Bronchial epithelial cell (primary cell): ENCODE measurements around the gene MCRIP1. TPM values are rescaled to one million over a fixed set of nuclear protein-coding genes. Genes with fewer than 3 reads are reported as not detected.

ENCODE experiments used
- DNase-seq: peaks from one replicate; pipeline ENCODE4 v3.0.0-alpha.2; 2010; ENCODE audit warnings: low read depth
- FAIRE-seq: peaks from 2 replicates; lab custom pipeline; 2011; peaks lifted over from hg19 to GRCh38; lab: Jason Lieb, UNC
- H3K27me3 ChIP-seq: 2 replicates; pipeline ENCODE4 v1.5.1; 2011; ENCODE audit warnings: low read length; ENCODE audit not compliant: control insufficient read depth, insufficient read depth
- H3K36me3 ChIP-seq: 2 replicates; pipeline ENCODE4 v1.5.1; 2011; ENCODE audit warnings: low read length; ENCODE audit not compliant: control insufficient read depth, insufficient read depth
- H3K4me3 ChIP-seq: 2 replicates; pipeline ENCODE4 v1.5.1; 2011; ENCODE audit warnings: mild to moderate bottlenecking, low read depth, low read length, control low read depth
- total RNA-seq: library from RNA; depleted of rRNA; stranded (reverse); fragments of >200 nt; gene quantifications from 2 replicates; pipeline ENCODE4 v1.2.1, GENCODE V29; 2014
- TF ChIP-seq, protein P1 (sequence below): IDR thresholded peaks from 2 replicates; pipeline ENCODE4 v1.5.1; 2011; ENCODE audit warnings: mild to moderate bottlenecking, moderate library complexity, low read length, control low read depth, inconsistent platforms; ENCODE audit not compliant: insufficient read depth, severe bottlenecking

Gene MCRIP1
- total RNA-seq, 1 donor from 2014 or later = 25.8 TPM

DNA sequence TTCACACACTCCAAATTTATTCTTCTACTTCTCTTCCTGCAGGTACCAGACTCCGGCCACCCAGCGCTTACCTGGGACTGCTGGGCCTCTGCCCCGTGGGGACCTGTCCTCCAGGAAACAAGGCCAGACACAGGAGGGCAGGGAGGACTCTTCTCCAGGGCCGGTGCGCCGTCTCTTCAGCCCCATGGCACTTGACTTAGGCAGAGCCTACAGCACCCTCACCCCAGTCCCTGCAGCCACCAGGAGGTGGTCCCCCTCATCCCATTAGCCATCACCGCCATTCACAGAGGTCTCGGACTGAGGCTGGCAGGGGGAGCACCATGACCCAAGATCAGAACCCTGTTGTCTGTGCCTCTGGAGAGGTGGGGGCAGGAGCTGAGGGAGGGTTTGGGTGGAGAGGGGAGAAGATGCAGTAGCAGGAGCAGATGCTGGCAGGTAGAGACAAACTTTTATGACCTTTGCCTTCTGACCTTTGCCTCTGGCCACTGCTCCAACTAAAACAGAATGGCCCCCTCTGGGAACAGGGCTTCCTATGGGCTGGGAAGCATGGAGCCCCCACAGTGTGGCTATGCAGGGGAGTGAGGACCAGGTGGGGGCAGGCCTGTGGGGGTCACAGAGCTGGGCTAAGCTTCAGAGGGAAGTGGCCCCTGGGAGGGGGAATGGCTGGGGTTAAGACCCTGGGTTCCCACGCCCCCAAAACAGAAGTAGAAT lies 30.9 kb downstream of the MCRIP1 start:
- TF ChIP-seq, protein P1, sequence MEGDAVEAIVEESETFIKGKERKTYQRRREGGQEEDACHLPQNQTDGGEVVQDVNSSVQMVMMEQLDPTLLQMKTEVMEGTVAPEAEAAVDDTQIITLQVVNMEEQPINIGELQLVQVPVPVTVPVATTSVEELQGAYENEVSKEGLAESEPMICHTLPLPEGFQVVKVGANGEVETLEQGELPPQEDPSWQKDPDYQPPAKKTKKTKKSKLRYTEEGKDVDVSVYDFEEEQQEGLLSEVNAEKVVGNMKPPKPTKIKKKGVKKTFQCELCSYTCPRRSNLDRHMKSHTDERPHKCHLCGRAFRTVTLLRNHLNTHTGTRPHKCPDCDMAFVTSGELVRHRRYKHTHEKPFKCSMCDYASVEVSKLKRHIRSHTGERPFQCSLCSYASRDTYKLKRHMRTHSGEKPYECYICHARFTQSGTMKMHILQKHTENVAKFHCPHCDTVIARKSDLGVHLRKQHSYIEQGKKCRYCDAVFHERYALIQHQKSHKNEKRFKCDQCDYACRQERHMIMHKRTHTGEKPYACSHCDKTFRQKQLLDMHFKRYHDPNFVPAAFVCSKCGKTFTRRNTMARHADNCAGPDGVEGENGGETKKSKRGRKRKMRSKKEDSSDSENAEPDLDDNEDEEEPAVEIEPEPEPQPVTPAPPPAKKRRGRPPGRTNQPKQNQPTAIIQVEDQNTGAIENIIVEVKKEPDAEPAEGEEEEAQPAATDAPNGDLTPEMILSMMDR = no peak
- DNase-seq (no peak), FAIRE-seq (peak; percentile 36)
- H3K4me3 ChIP-seq = no peak overlapping the region
- peaks cover 33% of the 10 kb centered on the region for H3K27me3 ChIP-seq
- H3K36me3 ChIP-seq = no peaks in the 10 kb centered on the region

DNA sequence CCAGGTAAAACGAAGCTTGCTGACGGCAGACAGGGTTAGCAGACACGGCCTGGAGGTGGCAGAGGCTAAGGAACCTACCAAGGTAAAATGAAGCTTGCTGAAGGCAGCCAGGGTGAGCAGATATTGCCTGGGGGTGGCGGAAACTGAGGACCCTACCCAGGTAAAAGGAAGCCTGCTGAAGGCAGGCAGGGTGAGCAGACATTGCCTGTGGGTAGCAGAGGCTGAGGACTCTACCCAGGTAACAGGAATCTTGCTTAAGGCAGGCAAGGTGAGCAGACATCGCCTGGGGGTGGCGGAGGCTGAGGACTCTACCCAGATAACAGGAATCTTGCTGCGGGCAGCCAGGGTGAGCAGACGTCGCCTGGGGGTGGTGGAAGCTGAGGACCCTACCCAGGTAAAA lies 31.8 kb downstream of the MCRIP1 start:
- no peaks in the 10 kb centered on the region for H3K36me3 ChIP-seq
- FAIRE-seq = peak; percentile 89
- peaks cover 27% of the 10 kb centered on the region for H3K27me3 ChIP-seq
- TF ChIP-seq, protein P1 = no peak
- DNase-seq = no peak
- no peak overlapping the region for H3K4me3 ChIP-seq

DNA sequence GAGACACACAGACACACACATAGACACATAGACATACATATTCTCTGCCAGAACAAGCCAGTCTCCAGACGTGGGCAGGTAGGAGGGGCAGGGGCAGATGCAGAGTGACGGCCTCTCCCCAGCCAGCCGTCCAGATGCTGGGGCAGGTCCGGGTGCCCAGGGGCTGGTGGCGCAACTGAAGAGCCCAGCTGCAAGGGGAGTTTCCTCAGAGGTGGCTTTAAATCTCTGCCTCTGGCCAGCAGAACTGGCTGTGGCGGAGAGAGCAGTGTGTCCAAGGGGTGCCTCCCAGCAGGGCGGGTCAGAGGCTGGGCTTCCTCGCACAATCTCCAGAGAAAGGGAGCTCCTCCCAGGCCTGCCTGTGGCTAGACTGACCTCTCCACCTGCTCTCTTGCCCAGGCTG lies 38.6 kb downstream of the MCRIP1 start:
- TF ChIP-seq, protein P1 = no peak
- Histone ChIP-seq H3K4me3 (no peak overlapping the region), H3K27me3 (no peaks in the 10 kb centered on the region), H3K36me3 (no peaks in the 10 kb centered on the region)
- FAIRE-seq (no peak), DNase-seq (no peak)

DNA sequence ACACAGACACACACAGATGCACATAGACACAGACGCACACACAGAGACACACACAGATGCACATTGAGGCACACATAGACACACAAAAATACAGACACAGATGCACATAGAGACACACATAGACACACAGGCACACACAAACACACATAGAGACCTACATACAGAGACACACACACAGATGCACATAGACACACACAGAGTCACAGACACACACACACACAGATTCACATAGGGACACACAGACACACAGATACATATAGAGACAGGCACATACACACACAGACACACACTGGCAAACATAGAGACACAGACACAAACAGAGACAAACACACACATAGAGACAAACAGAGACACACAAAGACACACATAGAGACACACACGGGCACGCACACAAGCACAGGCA lies 39.0 kb downstream of the MCRIP1 start:
- H3K36me3 ChIP-seq = no peaks in the 10 kb centered on the region
- H3K27me3 ChIP-seq = no peaks in the 10 kb centered on the region
- FAIRE-seq (no peak), DNase-seq (no peak)
- H3K4me3 ChIP-seq = no peak overlapping the region
- TF ChIP-seq, protein P1 = no peak

DNA sequence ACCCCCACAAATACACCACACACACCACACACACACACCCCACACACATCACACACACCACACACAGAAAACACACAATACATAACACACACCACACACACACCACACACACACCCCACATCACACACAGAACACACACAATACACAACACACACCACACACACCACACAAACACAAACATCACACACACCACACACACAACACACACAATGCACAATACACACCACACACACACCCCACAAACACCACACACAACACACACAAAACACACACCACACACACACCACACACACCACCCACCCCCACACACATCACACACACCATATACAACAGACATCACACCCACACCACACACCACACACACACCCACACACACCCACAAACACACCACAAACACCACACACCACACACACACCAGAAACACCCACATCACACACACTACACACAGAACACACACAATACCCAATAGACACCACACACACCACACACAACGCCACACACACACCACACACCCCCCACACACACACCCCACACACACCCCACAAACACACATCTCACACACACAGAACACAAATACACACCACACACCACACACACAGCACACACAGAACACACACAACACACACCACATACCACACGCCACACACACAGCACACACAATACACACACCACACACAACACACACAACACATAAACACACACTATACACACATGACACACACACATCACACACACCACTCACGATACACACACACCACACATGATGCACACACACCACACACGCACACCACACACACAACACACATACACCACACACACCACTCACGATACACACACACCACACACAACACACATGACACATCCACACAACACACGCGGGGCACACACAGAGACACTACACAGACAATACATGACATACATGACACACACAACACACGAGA lies 40.1 kb downstream of the MCRIP1 start:
- TF ChIP-seq, protein P1 = no peak
- Histone ChIP-seq H3K4me3 (no peak overlapping the region), H3K27me3 (no peaks in the 10 kb centered on the region), H3K36me3 (no peaks in the 10 kb centered on the region)
- DNase-seq = no peak
- FAIRE-seq = no peak

Other genes with a start within 250 kb of the MCRIP1 start
- gene NPLOC4, start 196.2 kb downstream of the MCRIP1 start, total RNA-seq = 60.0 and 61.2 TPM in 2 replicates
- 0.53 and 0.64 TPM in 2 replicates for gene TSPAN10, start 196.1 kb downstream of the MCRIP1 start, total RNA-seq
- not detected in 2 replicates for gene PDE6G, start 176.7 kb downstream of the MCRIP1 start, total RNA-seq
- gene OXLD1, start 166.7 kb downstream of the MCRIP1 start, total RNA-seq = 47.7 and 73.7 TPM in 2 replicates
- gene CCDC137, start 166.6 kb downstream of the MCRIP1 start, total RNA-seq = 6.8 and 10.2 TPM in 2 replicates
- gene ARL16, start 149.5 kb downstream of the MCRIP1 start, total RNA-seq = 23.0 and 25.8 TPM in 2 replicates
- gene HGS, start 149.3 kb downstream of the MCRIP1 start, total RNA-seq = 77.7 and 84.4 TPM in 2 replicates
- gene MRPL12, start 129.9 kb downstream of the MCRIP1 start, total RNA-seq = 11.6 and 13.6 TPM in 2 replicates
- 20.3 and 21.1 TPM in 2 replicates for gene SLC25A10, start 121.0 kb downstream of the MCRIP1 start, total RNA-seq
- not detected in 2 replicates for gene GCGR, start 29.1 kb downstream of the MCRIP1 start, total RNA-seq
- 0.13 TPM in 1 of 2 replicates, not detected in the other for gene PPP1R27, start 1.8 kb upstream of the MCRIP1 start, total RNA-seq
- gene P4HB, start 27.2 kb upstream of the MCRIP1 start, total RNA-seq = 673 and 821 TPM in 2 replicates
- 57.4 and 67.0 TPM in 2 replicates for gene ARHGDIA, start 38.0 kb upstream of the MCRIP1 start, total RNA-seq
- gene ALYREF, start 58.3 kb upstream of the MCRIP1 start, total RNA-seq = 105 and 145 TPM in 2 replicates
- gene ANAPC11, start 58.4 kb upstream of the MCRIP1 start, total RNA-seq = 237 and 251 TPM in 2 replicates
- gene NPB, start 68.9 kb upstream of the MCRIP1 start, total RNA-seq = 0.26 and 0.51 TPM in 2 replicates
- gene PCYT2, start 78.1 kb upstream of the MCRIP1 start, total RNA-seq = 16.5 and 29.5 TPM in 2 replicates
- 48.4 and 62.2 TPM in 2 replicates for gene SIRT7, start 84.9 kb upstream of the MCRIP1 start, total RNA-seq
- 16.8 and 19.6 TPM in 2 replicates for gene MAFG, start 94.4 kb upstream of the MCRIP1 start, total RNA-seq
- gene PYCR1, start 104.0 kb upstream of the MCRIP1 start, total RNA-seq = 152 and 178 TPM in 2 replicates
- not detected in 2 replicates for gene MYADML2, start 113.9 kb upstream of the MCRIP1 start, total RNA-seq
- gene NOTUM, start 127.9 kb upstream of the MCRIP1 start, total RNA-seq = 0.13 TPM in 1 of 2 replicates, not detected in the other
- 22.6 and 32.1 TPM in 2 replicates for gene ASPSCR1, start 144.3 kb upstream of the MCRIP1 start, total RNA-seq
- gene CENPX, start 189.6 kb upstream of the MCRIP1 start, total RNA-seq = 33.8 and 38.7 TPM in 2 replicates
- gene LRRC45, start 190.0 kb upstream of the MCRIP1 start, total RNA-seq = 6.1 and 8.4 TPM in 2 replicates
- 18.7 and 25.2 TPM in 2 replicates for gene RAC3, start 198.4 kb upstream of the MCRIP1 start, total RNA-seq
- 83.3 and 87.9 TPM in 2 replicates for gene DCXR, start 204.4 kb upstream of the MCRIP1 start, total RNA-seq
- 26.3 and 38.7 TPM in 2 replicates for gene RFNG, start 218.5 kb upstream of the MCRIP1 start, total RNA-seq
- 83.7 and 117 TPM in 2 replicates for gene GPS1, start 218.6 kb upstream of the MCRIP1 start, total RNA-seq
- gene DUS1L, start 232.5 kb upstream of the MCRIP1 start, total RNA-seq = 122 and 125 TPM in 2 replicates